GM19463 (cell line): ENCODE data around the gene SART3.

Experiments
- ATAC-seq: cut with Tn5 transposase; IDR thresholded peaks from one replicate; pipeline ENCODE4 v1.9.1; 2021; ENCODE audit warnings: mild to moderate bottlenecking, moderate library complexity; ENCODE audit not compliant: unreplicated experiment

SART3 gene

DNA sequence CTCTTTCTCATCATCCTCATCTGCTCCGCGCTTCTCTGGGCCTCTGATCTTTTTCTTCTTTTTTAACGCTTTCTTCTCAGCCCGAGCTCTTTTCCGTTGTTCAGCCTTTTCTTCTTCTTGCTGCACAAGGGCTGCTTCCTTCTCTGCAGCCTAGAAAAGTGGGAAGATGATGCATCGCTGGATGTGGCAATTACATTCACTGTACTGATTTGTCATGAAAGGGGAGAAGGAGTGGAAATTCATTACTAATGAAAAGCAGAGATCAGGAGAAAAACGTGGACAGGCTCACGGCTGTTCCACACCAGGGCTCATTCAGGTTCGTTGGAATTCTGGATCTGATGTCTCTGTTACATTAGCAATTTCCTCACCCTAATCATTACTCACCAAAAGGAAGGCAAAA lies 30.8 kb downstream of the SART3 start:
- no peak for ATAC-seq

GRCh38 chr12:108527166-108527496 lies 33.8 kb downstream of the SART3 start:
- no peak for ATAC-seq

DNA sequence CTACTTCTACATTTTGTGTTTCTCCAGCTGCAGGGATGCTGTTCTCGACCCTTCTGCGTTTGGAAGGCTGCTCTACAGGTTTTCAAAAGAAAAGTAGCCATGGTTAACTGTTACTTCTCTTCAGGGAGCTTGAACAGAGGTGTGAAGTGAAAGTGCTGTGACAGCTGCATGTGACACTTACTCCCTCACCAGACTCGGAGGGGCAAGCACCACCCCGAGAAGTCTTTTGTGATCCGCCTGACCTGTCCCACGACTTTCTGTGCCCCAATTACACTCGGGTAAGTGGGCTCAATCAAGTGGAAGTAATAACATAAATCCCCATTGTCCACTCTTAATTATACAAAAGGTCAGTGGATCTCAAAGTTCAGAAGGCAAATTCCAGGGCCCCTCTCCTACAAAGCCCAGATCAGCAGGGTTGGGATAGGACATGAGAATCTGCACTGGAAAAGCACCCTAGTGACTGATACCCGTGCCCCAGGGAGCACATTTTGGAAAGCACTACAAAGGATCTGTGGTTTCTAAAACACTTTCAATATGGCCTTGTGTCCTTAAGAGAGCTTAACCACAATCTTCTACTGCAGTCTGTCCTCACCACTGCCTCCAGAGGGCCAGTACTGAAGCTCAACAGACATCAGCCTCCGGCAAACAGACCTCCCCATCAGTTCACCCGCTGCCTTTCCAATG lies 34.3 kb downstream of the SART3 start:
- no peak for ATAC-seq

DNA sequence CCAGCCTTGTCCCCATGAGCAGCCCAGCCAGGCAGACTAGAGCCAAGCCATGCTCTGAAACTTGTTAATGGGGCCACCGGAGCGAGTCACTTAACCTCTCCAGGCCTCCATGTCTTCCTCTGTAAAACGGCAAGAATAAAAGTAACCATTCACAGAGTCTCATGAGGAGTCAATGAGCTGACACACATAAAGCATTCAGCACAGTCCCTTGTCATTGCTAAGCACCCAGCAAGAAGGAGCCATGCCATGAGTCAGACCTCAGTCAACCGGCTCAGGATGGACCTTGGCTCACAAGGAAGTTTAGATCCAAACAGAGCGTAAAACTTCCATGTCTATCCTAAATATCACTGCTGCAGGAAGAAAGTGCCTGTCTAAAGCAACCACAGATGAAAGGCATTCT lies 35.3 kb downstream of the SART3 start:
- ATAC-seq = no peak

- no peak for ATAC-seq
Measured at GRCh38 chr12:108523365-108523764, 37.6 kb downstream of the SART3 start.

- no peak for ATAC-seq
Measured at GRCh38 chr12:108519558-108519957, 41.4 kb downstream of the SART3 start.

DNA sequence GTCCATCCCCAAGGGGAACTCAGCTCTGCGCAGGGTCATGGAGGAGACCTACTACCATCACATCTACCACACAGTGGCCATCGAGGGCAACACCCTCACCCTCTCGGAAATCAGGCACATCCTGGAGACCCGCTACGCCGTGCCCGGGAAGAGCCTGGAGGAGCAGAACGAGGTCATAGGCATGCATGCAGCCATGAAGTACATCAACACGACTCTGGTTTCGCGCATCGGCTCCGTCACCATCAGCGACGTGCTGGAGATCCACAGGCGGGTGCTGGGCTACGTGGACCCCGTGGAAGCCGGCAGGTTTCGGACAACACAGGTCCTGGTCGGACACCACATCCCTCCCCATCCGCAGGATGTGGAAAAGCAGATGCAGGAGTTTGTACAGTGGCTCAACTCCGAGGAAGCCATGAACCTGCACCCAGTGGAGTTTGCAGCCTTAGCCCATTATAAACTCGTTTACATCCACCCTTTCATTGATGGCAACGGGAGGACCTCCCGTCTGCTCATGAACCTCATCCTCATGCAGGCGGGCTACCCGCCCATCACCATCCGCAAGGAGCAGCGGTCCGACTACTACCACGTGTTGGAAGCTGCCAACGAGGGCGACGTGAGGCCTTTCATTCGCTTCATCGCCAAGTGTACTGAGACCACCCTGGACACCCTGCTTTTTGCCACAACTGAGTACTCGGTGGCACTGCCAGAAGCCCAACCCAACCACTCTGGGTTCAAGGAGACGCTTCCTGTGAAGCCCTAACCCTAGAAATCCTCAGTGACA lies 42.1 kb downstream of the SART3 start:
- no peak for ATAC-seq

GRCh38 chr12:108518101-108518715 lies 42.8 kb downstream of the SART3 start:
- no peak for ATAC-seq

- no peak for ATAC-seq
Measured at GRCh38 chr12:108517288-108518100, 43.5 kb downstream of the SART3 start.

DNA sequence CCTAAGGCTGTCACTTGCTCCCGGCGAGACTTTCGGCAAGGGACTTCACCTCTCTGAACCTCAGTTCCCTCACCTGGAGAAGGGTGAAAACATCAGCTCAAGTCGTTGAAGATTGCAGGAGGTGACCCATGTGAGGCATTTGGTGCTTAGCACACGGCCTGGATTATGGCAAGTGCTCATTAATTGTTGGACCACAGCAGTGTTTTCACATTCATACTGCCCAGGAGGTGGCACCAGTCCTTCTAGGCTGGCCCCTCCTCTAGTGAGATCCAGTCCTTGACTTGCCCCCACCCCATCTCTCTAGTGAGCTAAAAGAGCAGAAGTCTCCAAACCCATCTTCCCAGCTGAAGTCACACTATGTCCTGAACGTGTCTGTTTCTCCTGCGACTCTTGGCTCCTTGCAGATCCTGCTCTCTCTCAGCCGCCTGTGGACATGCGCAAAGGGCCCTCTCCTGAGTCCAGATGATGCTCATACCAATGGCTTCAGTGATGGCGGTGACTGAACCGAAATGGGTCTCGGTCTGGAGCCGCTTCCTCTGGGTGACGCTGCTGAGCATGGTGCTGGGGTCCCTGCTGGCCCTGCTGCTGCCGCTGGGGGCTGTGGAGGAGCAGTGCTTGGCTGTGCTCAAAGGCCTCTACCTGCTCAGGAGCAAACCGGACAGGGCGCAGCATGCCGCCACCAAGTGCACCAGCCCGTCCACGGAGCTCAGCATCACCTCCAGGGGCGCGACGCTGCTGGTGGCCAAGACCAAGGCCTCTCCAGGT lies 44.3 kb downstream of the SART3 start:
- ATAC-seq = no peak

GRCh38 chr12:108515916-108516315 lies 45.1 kb downstream of the SART3 start:
- no peak for ATAC-seq

DNA sequence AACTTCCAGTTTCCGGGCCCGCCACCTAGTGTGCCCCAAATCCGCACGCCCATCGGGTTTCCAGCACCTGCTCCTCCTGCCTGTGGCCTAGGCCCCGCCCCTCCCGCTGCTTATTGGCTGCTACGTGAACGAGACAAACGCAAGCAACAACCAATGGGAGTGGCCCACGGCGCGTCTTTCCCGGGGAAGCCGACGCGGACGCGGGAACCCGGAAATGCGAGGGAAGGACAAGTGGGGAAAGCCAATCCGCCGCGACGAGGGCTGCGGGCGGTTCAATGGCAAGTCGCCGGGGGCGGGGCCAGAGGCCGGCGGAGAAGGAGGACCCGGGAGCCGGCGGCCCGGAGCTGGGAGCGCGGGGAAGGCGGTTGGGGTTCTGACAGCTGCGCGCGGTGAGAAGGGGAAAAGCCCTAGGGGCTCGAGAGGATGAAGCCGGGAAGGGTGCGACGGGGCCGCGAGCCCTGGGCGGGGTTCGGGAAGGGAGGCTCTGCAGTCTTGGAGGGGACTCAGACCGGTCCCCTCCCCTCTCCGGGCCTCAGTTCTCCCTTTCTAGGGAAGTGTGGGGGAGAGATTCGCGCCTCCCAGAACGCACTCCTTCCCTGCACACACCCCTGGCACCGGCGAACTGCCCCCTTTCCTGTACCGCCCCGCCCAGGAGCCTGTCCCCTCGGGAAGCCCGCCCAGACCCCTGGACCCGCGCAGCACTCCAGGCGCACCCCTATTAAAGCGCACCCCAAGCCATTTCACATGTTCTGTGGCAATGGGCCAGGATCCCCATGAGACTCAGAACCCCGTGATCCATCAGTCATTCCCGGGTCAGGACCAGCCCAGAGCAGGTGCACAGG lies 45.8 kb downstream of the SART3 start, which contains the start of gene FICD:
Gene FICD (plus strand): TSS at position 305 of the 842 bp plus-strand sequence. CDS start 1,696 bp downstream, outside the sequence.
- ATAC-seq = peak; percentile 79

DNA sequence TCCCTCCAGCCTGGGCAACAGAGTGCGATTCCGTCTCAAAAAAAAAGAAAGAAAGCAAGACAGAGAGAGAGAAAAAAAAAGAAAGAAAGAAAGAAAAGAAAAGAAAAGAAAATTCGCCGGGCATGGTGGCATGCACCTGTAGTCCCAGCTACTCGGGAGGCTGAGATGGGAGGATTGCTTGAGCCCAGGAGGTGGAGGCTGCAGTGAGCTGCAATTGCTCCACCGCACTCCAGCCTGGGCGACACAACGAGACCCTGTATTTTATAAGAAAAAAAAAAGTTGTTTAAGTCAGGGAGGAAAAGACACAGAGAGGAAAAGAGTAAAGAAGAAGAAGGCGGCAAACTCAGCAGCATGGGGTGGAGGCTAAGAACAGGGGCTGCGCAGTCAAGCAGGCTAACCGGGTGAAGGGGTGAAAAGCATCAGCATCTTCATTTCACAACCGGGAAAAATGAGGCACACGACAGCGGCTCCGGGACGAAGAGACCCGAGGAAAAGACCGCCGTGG lies 46.5 kb downstream of the SART3 start:
- peak; percentile 6 for ATAC-seq

DNA sequence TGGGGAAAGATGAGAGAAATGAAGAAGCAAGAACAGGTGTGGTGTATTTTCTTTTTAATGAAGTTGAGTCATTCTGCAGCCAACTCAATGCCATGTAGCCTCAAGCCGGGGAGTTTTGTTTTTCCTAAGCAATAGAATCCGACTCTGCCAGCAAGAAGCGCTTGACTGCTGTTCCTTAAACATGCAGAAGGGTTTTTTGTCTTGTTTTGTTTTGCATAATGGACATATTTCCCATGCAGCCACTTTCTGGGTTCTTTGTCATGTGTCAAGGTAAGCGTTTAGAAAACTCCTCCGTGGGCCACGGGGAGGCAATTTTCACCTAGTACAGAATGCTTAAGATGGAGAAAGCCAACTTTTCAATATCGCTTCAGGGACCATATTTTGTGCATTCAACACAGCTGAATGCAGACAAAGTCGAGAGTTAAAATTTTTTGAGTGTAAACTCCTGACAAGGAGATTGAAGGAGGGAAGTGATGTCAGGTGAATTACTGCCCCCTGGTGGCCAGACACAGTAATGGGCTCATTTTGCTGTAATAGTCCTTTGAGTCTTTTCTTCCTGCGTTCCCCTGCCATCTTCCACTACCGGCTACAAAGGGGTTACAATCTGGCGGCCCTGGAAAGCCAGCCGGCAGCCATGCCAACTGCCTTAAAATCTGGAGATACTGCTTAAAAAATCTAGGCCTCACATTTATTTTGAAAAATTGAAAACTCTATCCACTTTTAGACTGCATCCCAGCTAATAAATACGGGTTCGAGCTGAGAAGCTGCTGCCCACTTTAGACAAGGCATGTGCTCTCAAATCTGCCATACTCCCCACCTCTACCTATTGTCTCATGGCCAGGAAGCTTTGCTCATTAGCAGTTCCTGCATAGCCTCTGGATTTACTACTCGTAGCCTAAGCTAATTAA lies 49.1 kb downstream of the SART3 start:
- ATAC-seq = no peak

DNA sequence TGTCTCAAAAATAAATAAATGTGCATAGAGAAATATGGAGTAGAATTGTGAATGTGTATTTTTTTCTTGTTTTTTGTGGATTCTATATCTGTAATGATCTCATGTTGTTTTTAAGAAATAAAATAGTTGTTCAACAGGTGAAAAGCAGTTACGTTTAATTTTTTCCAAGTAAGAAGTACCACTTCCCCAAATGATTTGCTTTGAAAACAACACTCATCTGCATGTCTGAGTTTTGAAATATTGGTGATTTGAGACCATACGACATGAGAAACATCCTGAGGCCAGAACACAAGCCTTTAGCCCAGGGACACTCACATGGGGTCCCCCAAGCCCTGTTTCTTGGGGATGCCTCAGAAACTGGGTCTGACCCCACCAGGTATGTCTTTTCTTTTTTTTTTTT lies 50.1 kb downstream of the SART3 start:
- no peak for ATAC-seq

- ATAC-seq = no peak
Measured at GRCh38 chr12:108509806-108510205, 51.2 kb downstream of the SART3 start.

DNA sequence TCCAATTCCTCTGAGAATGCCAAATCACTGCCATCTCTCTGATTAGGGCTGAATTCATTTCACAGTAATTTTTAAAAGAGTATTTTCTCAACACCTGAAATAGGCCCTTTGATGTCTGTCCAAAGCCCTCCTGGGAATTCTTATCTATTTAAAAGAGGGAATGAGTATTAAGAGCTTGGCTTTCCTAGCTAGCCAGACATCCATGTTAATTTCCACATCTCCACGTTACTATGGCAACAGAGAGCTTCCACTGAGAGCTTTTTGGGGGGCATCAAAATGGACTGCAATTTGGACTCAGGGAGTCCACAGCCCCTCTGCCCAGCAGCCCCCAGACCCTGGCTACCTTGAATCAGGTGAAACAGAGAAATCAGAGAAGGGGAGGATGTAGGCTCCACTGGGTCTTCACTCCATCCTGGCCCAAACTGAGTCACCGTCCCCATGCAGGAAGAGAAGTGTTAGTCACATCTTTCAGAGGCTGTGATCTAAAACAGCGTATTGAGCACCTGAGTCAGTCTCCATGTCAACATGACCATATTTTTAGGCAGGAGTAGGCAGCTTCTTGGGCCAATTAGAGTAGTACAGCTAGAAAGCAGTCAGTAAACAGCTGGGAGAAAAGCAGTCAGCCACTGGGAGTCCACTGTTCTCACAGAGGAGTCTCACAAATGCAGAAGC lies 52.9 kb downstream of the SART3 start:
- ATAC-seq = no peak

GRCh38 chr12:108505129-108505528 lies 55.8 kb downstream of the SART3 start:
- no peak for ATAC-seq
